Cardiac fibroblast (primary cell): ENCODE results near the gene KLHL18.
A peak's percentile ranks its signal among the peaks of the same experiment; 100 is the strongest.

Source experiments
- DNase-seq, 2 donors: peaks; one replicate each; pipeline versions ENCODE4 v3.0.0 to v3.0.0-alpha.2; 2010; ENCODE audit warnings: low read depth in 2 of 2
- H3K4me3 ChIP-seq, 2 donors: replicated peaks in 1 of 2; 1 replicate in 1 of 2; 2 replicates in 1 of 2; pipeline ENCODE4 v1.5.1; 2011; ENCODE audit warnings: low read depth in 2 of 2, low read length in 2 of 2, mild to moderate bottlenecking in 2 of 2, moderate library complexity in 1 of 2
- CTCF ChIP-seq: IDR thresholded peaks from one replicate; pipeline ENCODE4 v1.5.1; 2011; ENCODE audit warnings: low read depth, mild to moderate bottlenecking, low read length, inconsistent platforms

The KLHL18 gene

GRCh38 chr3:47282424-47283192, at the start of gene KLHL18, which contains the start of gene KIF9:
Gene KLHL18, plus strand, starts transcription at chr3:47282944. Its CDS starts 22 bp downstream, at chr3:47282966.
Gene KIF9, minus strand, starts transcription at chr3:47282799. Its CDS starts 5,425 bp downstream, at chr3:47277374.
- peak; percentile 96 for DNase-seq
- TF ChIP-seq CTCF: no peak
- peak within 1 kb of the TSS; percentile 86 to 96 for H3K4me3 ChIP-seq

- no peak for TF ChIP-seq CTCF
- no peak overlapping the region for H3K4me3 ChIP-seq
- no peak for DNase-seq
Observed at GRCh38 chr3:47238017-47238416, 44.7 kb upstream of the KLHL18 start.

GRCh38 chr3:47239929-47240328, 42.8 kb upstream of the KLHL18 start:
- no peak overlapping the region for H3K4me3 ChIP-seq
- TF ChIP-seq CTCF: no peak
- no peak for DNase-seq

GRCh38 chr3:47243419-47244147, 39.2 kb upstream of the KLHL18 start:
- no peak for DNase-seq
- no peak for TF ChIP-seq CTCF
- no peak overlapping the region for H3K4me3 ChIP-seq

GRCh38 chr3:47244531-47245100, 38.1 kb upstream of the KLHL18 start:
- no peak for TF ChIP-seq CTCF
- H3K4me3 ChIP-seq: no peak overlapping the region
- no peak for DNase-seq

- TF ChIP-seq CTCF: no peak
- H3K4me3 ChIP-seq: no peak overlapping the region
- DNase-seq: no peak
Observed at GRCh38 chr3:47245271-47245670, 37.5 kb upstream of the KLHL18 start.
